GM18870 (cell line): ENCODE data around the gene ENTREP1.
"Not testable (repeated sequence)": the region's sequence is repeated elsewhere in the genome, so short reads cannot be mapped to it uniquely, and the experiment has no call there.

Experiments
- ATAC-seq: cut with Tn5 transposase; IDR thresholded peaks from one replicate; pipeline ENCODE4 v1.9.1; 2021; ENCODE audit warnings: moderate library complexity; ENCODE audit not compliant: unreplicated experiment

Gene ENTREP1

GRCh38 chr9:69440254-69440955 lies 115.4 kb downstream of the ENTREP1 start:
- ATAC-seq, result not testable (repeated sequence)
